ENCODE data around the gene AMDHD1. TPM values are rescaled to one million over a fixed set of nuclear protein-coding genes. Genes with fewer than 3 reads are reported as not detected.

The AMDHD1 gene
- total and polyA plus RNA-seq, 2 of the 4 experiments (the other 2 are of a cell fraction), result under 0.01 TPM; not detected in 1

DNA sequence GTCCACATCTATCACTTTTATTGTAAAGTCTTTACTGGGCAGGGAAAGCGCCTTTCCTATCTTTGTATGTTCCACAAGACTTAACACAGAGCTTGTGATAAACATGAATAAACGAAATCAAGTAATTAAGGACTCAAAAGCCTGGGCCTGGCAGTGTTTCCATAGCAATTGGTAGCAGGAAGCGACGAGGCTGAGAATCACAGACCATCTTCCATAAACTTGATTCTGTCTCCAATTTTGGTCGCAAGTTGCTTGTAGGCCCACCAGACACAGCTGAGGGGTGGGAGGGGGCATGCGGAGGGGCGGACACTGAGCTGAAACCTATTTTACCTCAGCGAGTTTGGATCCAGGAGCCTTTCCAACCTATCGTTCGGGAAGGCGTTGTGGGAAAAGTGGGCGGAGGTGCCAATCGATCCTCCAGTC, 1.0 kb upstream of the AMDHD1 start:
- intact Hi-C loops (cut with micrococcal nuclease) (no loop called here), dilution Hi-C loops (cut with HindIII; ENCODE audit: low sequenced_read_pairs, unreplicated experiment) (no loop called here), in situ Hi-C loops (cut with MboI; ENCODE audit: low sequenced_read_pairs) (no loop called here)
- no peak for ATAC-seq (ENCODE audit: low read depth)
- no TSS peak for BruUV-seq (replicated peaks)
- Histone ChIP-seq H4K91ac (ENCODE audit: insufficient read depth, low read depth, low read length) (no peak overlapping the region), H3K9me3 (ENCODE audit: control insufficient read depth, insufficient read depth, low read length) (no peaks in the 10 kb centered on the region), H3K23ac (ENCODE audit: low read depth, low read length) (no peak overlapping the region), H3K27ac (ENCODE audit: insufficient read depth, low read length) (no peak overlapping the region; the same call in 1 of the 2 replicates), H2AK9ac (replicated peaks; ENCODE audit: low read depth, low read length, poor library complexity) (peak overlapping the region; percentile 15), H2BK5ac (ENCODE audit: low read depth, low read length, poor library complexity, severe bottlenecking) (no peak overlapping the region), H3K36me3 (ENCODE audit: control insufficient read depth, insufficient read depth, low read length) (no peaks in the 10 kb centered on the region), H4K20me1 (ENCODE audit: insufficient read depth, low read length) (no peaks in the 10 kb centered on the region), H4K8ac (ENCODE audit: low read depth in 2 of 2, low read length in 2 of 2) (peak overlapping the region; percentile 9 to 87; a peak in 2 of 4 replicates), H3K14ac (replicated peaks; ENCODE audit: low read depth, low read length) (no peak overlapping the region), H2BK20ac (ENCODE audit: low read depth, low read length) (no peak overlapping the region), H4K5ac (ENCODE audit: low read depth, low read length) (no peak overlapping the region; the same call in 1 of the 2 replicates), H3K56ac (ENCODE audit: extremely low read depth, insufficient read depth, low read length) (no peak overlapping the region), H3K9me1 (ENCODE audit: insufficient read depth, low read length) (no peaks in the 10 kb centered on the region), H3K4me3 (ENCODE audit: insufficient read depth, low read depth, low read length) (peak overlapping the region; percentile 97), H3K4me2 (ENCODE audit: low read depth, low read length) (peak overlapping the region; percentile 99), H2BK120ac (ENCODE audit: low read depth, low read length) (no peak overlapping the region), H3K9ac (ENCODE audit: low read depth, low read length) (peak overlapping the region; percentile 67; the same call in 1 of the 2 replicates), H2BK15ac (ENCODE audit: low read depth, low read length) (no peak overlapping the region), H2AFZ (replicated peaks; ENCODE audit: low read length, poor library complexity) (peak overlapping the region; percentile 94), H3K4ac (ENCODE audit: low read depth, low read length) (0 out of 2 replicates have a peak overlapping the region, but pooled peaks have one; percentile 20), H3K27me3 (ENCODE audit: control insufficient read depth, insufficient read depth, low read length) (peaks cover 7% of the 10 kb centered on the region), H3K79me1 (ENCODE audit: low read depth in 1 of 2, low read length in 2 of 2) (no peaks in the 10 kb centered on the region), H2AK5ac (ENCODE audit: low read depth, low read length) (no peak overlapping the region), H3K4me1 (ENCODE audit: control insufficient read depth, insufficient read depth, low read length) (peaks cover 2% of the 10 kb centered on the region; the same call in 1 of the 2 replicates), H3K18ac (ENCODE audit: low read depth, low read length) (no peak overlapping the region)
- no peak for DNase-seq
- TF ChIP-seq BHLHE40 (IDR thresholded peaks at IDR 0.05; ENCODE audit: low read depth, low read length), result no peak
- no peak for TF ChIP-seq CHD1 (IDR thresholded peaks at IDR 0.05; ENCODE audit: low read depth, low read length)
- no peak for TF ChIP-seq SMC3 (IDR thresholded peaks at IDR 0.05; ENCODE audit: low read depth, low read length)
- no peak for TF ChIP-seq POLR2A (IDR thresholded peaks at IDR 0.05; ENCODE audit: low read depth, low read length)
- TF ChIP-seq MAFK (IDR thresholded peaks at IDR 0.05; ENCODE audit: low read depth, low read length), result no peak
- no peak for TF ChIP-seq MXI1 (IDR thresholded peaks at IDR 0.05; ENCODE audit: borderline replicate concordance, low read depth, low read length)
- no peak for TF ChIP-seq RFX5 (IDR thresholded peaks at IDR 0.05; ENCODE audit: low read depth, low read length)
- TF ChIP-seq RCOR1 (IDR thresholded peaks at IDR 0.05; ENCODE audit: insufficient replicate concordance, low read length), result no peak
- ChIA-PET CTCF (interaction anchor here (1.7 kb wide), 1 partner anchor 24 kb away, joined by 5 read pairs; no protein-coding TSS in a partner anchor), POLR2A (ENCODE audit: unreplicated experiment) (no interaction called here)
- WGBS, 2 experiments (ENCODE audit: extremely low coverage in 2 of 2, insufficient read length in 1 of 2), result no CpG with 5 or more reads among the region's 13 CpGs
